ENCODE measurements around the gene OPA1. TPM values are rescaled to one million over a fixed set of nuclear protein-coding genes. Genes with fewer than 3 reads are reported as not detected.
A peak's percentile ranks its signal among the peaks of the same experiment; 100 is the strongest.

Gene OPA1
- total and polyA plus RNA-seq, 2 of the 13 experiments (the other 11 are each of a cell fraction or from before 2014, with no cell fraction given), result 26.7 to 78.5 TPM

- TF ChIP-seq ZNF512B (CRISPR knock-in tag; IDR thresholded peaks at IDR 0.05; ENCODE audit: borderline replicate concordance) (peak; percentile 60), ZNF33A (CRISPR knock-in tag; IDR thresholded peaks at IDR 0.05; ENCODE audit: borderline replicate concordance) (no peak), KDM4B (CRISPR knock-in tag; IDR thresholded peaks at IDR 0.05) (peak; percentile 97), ZFP1 (CRISPR knock-in tag; IDR thresholded peaks at IDR 0.05) (peak; percentile 73), BCL3 (CRISPR knock-in tag; IDR thresholded peaks at IDR 0.05) (peak; percentile 15; the same call in 1 of the 2 replicates), DMAP1 (CRISPR knock-in tag; IDR thresholded peaks at IDR 0.05) (peak; percentile 98), PTBP1 (IDR thresholded peaks at IDR 0.05; ENCODE audit: low read depth, low read length, poor library complexity, severe bottlenecking) (no peak), TRIM22 (IDR thresholded peaks at IDR 0.05) (no peak), FOXA3 (CRISPR knock-in tag; IDR thresholded peaks at IDR 0.05) (peak; percentile 87), IKZF1 (IDR thresholded peaks at IDR 0.05) (no peak), MIER3 (CRISPR knock-in tag; IDR thresholded peaks at IDR 0.05; ENCODE audit: borderline replicate concordance) (peak; percentile 98; the same call in 1 of the 2 replicates), POGK (CRISPR knock-in tag; conservative IDR thresholded peaks at IDR 0.05) (peak; percentile 98), RCOR2 (CRISPR knock-in tag; IDR thresholded peaks at IDR 0.05) (peak; percentile 58; the same call in 1 of the 2 replicates), HMGXB4 (CRISPR knock-in tag; IDR thresholded peaks at IDR 0.05; ENCODE audit: borderline replicate concordance in 1 of 2, low read depth in 1 of 2) (peak; percentile 92 to 94; a peak in 3 of 4 replicates), MXD4 (CRISPR knock-in tag; IDR thresholded peaks at IDR 0.05) (peak; percentile 93), ZNF337 (CRISPR knock-in tag; IDR thresholded peaks at IDR 0.05; ENCODE audit: borderline replicate concordance, low read depth) (peak; percentile 91; the same call in 1 of the 2 replicates), ZNF644 (CRISPR knock-in tag; IDR thresholded peaks at IDR 0.05; ENCODE audit: low read depth) (peak; percentile 67; the same call in 1 of the 2 replicates), FOSL2 (CRISPR knock-in tag; IDR thresholded peaks at IDR 0.05) (peak; percentile 82), ZFP36L1 (CRISPR knock-in tag; IDR thresholded peaks at IDR 0.05) (peak; percentile 65; the same call in 1 of the 2 replicates), NR3C1 (CRISPR knock-in tag; IDR thresholded peaks at IDR 0.05) (no peak), HCFC1 (IDR thresholded peaks at IDR 0.05; ENCODE audit: low read depth, low read length) (peak; percentile 83)
These were observed at the start of gene OPA1 (continued) for GRCh38 chr3:193592841-193593667.
